IPS DF 6.9 (cell line): ENCODE data around the gene MCOLN1.

Experiments used
- DNase-seq: peaks from one replicate; pipeline ENCODE4 v3.0.0-alpha.2; 2013; ENCODE audit warnings: low read depth, low spot score
- H3K27ac ChIP-seq: one replicate; pipeline ENCODE4 v1.5.1; 2013; ENCODE audit warnings: low read length, control low read depth
- H3K27me3 ChIP-seq: 2 replicates; pipeline ENCODE4 v1.6.1; 2013; ENCODE audit warnings: mild to moderate bottlenecking, low read length; ENCODE audit not compliant: control insufficient read depth, insufficient read depth
- H3K36me3 ChIP-seq: 2 replicates; pipeline ENCODE4 v1.6.1; 2013; ENCODE audit warnings: low read length; ENCODE audit not compliant: control insufficient read depth, insufficient read depth
- H3K4me1 ChIP-seq: 2 replicates; pipeline ENCODE4 v1.6.1; 2013; ENCODE audit warnings: low read length; ENCODE audit not compliant: control insufficient read depth, insufficient read depth
- H3K4me3 ChIP-seq: 2 replicates; pipeline ENCODE4 v1.5.1; 2013; ENCODE audit warnings: mild to moderate bottlenecking, low read length
- H3K9me3 ChIP-seq: 2 replicates; pipeline ENCODE4 v1.6.1; 2013; ENCODE audit warnings: low read length, inconsistent platforms; ENCODE audit not compliant: control insufficient read depth, insufficient read depth
- WGBS: extraction: QIAGEN DNeasy Blood & Tissue Kit; methylation state at CpG from one replicate; pipeline ENCODE4 v1.1.7; 2013; ENCODE audit warnings: mixed read lengths, missing lambda C conversion rate; ENCODE audit not compliant: insufficient read length, insufficient coverage; 5-methylcytosine and 5-hydroxymethylcytosine counted together

MCOLN1 gene

DNA sequence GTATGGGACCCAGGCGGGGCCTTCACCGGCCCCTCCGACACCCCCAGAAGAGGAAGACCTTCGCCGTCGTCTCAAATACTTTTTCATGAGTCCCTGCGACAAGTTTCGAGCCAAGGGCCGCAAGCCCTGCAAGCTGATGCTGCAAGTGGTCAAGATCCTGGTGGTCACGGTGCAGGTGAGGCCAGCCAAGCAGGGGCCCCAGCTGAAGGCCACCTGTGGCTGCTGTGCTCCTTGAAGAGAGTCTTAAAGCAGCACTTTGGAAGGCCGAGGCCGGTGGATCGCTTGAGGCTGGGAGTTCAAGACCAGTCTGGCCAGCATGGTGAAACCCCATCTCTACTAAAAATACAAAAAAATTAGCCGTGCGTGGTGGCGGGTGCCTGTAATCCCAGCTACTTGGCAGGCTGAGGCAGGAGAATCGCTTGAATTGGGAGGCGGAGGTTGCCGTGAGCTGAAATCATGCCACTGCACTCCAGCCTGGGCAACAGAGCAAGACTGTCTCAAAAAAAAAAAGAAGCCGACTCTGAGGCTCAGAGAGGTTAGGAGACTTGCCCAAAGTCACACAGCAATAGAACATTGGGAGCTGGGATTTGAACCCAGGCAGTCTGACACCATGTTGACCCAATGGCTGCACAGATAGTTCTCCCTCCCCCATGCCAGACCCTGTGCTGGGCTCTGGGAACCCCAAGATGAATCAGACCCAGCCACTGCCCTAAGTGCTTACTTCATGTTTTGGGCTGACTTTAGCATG lies 2.7 kb downstream of the MCOLN1 start:
- Histone ChIP-seq H3K27me3 (no peaks in the 10 kb centered on the region), H3K4me1 (peaks cover 1% of the 10 kb centered on the region; the same call in 1 of the 2 replicates), H3K27ac (no peak overlapping the region), H3K9me3 (no peaks in the 10 kb centered on the region), H3K36me3 (peaks cover 10% of the 10 kb centered on the region; the same call in 1 of the 2 replicates), H3K4me3 (no peak overlapping the region)
- WGBS: no CpG with 5 or more reads among the region's 20 CpGs
- DNase-seq: no peak

DNA sequence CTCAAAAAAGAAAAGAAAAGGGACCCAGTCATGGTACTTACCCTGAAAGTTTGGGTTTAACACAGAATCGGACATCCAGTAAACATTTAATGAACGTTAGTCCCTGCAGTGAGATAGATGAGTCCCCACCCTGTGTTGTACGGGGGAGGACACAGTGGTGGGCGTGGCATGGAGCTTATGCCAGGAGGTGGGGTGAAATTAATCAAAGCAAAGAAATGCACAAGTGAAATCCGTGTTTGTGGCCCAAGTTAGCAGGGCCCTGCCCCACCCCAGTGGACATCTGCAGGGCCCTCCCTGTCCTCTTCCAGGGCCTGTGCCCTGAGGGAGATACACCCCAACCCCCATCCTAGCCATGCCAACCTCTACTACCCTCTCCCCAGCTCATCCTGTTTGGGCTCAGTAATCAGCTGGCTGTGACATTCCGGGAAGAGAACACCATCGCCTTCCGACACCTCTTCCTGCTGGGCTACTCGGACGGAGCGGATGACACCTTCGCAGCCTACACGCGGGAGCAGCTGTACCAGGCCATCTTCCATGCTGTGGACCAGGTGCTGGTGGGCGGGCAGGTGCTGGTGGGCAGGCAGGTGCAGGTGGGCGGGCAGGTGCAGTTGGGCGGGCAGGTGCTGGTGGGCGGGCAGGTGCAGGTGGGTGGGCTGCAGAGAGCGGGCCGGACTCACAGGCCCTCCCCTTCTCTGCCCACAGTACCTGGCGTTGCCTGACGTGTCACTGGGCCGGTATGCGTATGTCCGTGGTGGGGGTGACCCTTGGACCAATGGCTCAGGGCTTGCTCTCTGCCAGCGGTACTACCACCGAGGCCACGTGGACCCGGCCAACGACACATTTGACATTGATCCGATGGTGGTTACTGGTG lies 3.9 kb downstream of the MCOLN1 start:
- no peak overlapping the region for H3K27ac ChIP-seq
- no peaks in the 10 kb centered on the region for H3K9me3 ChIP-seq
- DNase-seq: no peak
- no CpG with 5 or more reads among the region's 31 CpGs for WGBS
- no peaks in the 10 kb centered on the region for H3K27me3 ChIP-seq
- peaks cover 1% of the 10 kb centered on the region; the same call in 1 of the 2 replicates for H3K4me1 ChIP-seq
- H3K36me3 ChIP-seq: peaks cover 9% of the 10 kb centered on the region; the same call in 1 of the 2 replicates
- no peak overlapping the region for H3K4me3 ChIP-seq

DNA sequence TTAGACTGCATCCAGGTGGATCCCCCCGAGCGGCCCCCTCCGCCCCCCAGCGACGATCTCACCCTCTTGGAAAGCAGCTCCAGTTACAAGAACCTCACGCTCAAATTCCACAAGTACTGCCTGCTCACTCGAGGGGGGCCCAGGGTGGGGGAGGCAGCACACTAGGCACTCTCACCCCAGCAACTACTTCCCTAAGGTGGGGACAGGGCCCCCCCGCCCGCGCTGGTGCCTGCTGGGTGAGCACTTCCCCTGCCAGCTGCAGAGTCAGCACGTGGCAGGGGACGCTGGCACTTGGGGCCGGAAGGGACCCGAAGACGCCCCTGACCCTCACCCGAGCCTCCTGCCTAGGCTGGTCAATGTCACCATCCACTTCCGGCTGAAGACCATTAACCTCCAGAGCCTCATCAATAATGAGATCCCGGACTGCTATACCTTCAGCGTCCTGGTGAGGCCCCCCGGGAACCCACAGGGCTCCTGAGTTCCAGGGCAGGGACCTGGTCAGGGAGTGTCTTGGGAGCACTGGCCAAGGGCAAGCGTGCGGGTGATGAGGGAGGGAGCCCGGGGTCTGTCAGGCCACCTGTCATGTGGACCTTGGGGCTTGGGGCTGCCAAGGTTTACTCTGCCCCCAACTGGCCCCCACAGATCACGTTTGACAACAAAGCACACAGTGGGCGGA lies 5.2 kb downstream of the MCOLN1 start:
- H3K27me3 ChIP-seq: no peaks in the 10 kb centered on the region
- no CpG with 5 or more reads among the region's 25 CpGs for WGBS
- no peaks in the 10 kb centered on the region for H3K9me3 ChIP-seq
- H3K4me1 ChIP-seq: peaks cover 1% of the 10 kb centered on the region; the same call in 1 of the 2 replicates
- peaks cover 9% of the 10 kb centered on the region; the same call in 1 of the 2 replicates for H3K36me3 ChIP-seq
- no peak for DNase-seq
- no peak overlapping the region for H3K4me3 ChIP-seq
- no peak overlapping the region for H3K27ac ChIP-seq

DNA sequence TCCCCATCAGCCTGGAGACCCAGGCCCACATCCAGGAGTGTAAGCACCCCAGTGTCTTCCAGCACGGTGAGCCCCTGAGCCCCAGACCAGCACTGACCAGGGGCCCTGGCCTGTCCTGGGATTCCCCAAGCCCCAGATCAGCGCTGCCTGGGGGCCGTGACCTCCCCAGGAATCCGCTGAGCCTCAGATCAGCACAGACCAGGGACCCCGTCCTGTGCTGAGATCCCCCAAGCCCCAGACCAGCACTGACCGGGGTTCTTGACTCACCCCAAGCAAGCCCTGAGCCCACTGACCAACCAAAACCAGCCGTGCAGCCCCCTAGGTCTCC lies 5.7 kb downstream of the MCOLN1 start:
- Histone ChIP-seq H3K36me3 (peaks cover 9% of the 10 kb centered on the region; the same call in 1 of the 2 replicates), H3K4me3 (no peak overlapping the region), H3K4me1 (peaks cover 1% of the 10 kb centered on the region; the same call in 1 of the 2 replicates), H3K9me3 (no peaks in the 10 kb centered on the region), H3K27me3 (no peaks in the 10 kb centered on the region), H3K27ac (no peak overlapping the region)
- DNase-seq: no peak
- whole genome bisulfite sequencing: no CpG with 5 or more reads among the region's 7 CpGs

DNA sequence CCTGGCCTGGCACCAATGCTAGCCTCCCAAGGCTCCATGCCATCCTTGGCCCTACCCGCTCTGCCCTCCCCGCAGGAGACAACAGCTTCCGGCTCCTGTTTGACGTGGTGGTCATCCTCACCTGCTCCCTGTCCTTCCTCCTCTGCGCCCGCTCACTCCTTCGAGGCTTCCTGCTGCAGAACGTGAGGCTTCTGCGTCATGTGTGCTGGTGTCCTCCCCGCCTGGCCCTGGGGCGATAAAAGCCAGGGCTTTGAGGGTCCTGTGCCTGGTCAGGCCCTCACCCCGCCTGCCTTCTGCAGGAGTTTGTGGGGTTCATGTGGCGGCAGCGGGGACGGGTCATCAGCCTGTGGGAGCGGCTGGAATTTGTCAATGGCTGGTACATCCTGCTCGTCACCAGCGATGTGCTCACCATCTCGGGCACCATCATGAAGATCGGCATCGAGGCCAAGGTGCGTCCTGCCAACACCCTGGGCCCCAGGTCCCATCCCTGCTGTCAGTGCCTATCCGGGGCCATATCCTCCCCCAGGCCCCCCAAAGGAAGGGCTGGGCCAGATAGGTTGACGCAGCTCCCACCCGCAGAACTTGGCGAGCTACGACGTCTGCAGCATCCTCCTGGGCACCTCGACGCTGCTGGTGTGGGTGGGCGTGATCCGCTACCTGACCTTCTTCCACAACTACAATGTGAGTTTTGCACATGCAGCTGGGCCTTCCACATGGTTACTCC lies 6.3 kb downstream of the MCOLN1 start:
- Histone ChIP-seq H3K36me3 (peaks cover 9% of the 10 kb centered on the region; the same call in 1 of the 2 replicates), H3K9me3 (no peaks in the 10 kb centered on the region), H3K4me1 (no peaks in the 10 kb centered on the region; the same call in 1 of the 2 replicates), H3K4me3 (no peak overlapping the region), H3K27ac (no peak overlapping the region), H3K27me3 (no peaks in the 10 kb centered on the region)
- no peak for DNase-seq
- WGBS: no CpG with 5 or more reads among the region's 32 CpGs

DNA sequence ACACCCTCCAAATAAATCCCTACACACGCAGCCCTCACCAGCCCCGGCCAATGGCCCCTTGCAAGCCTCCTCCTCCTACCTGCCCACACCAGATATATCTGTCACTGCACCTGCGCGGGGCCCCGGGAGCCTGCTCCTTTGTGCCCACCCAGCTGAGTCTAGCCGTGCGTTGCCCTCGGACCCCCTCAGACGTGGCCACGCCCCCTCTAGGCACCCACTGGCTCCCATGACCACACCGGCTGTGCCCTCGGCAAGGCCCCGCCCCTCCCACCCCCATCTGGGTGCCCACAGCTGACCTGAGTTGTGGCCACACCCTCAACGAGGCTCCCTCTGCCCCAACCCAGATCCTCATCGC lies 6.8 kb downstream of the MCOLN1 start:
- H3K4me1 ChIP-seq: no peaks in the 10 kb centered on the region; the same call in 1 of the 2 replicates
- no CpG with 5 or more reads among the region's 15 CpGs for WGBS
- peaks cover 9% of the 10 kb centered on the region; the same call in 1 of the 2 replicates for H3K36me3 ChIP-seq
- H3K27me3 ChIP-seq: no peaks in the 10 kb centered on the region
- no peaks in the 10 kb centered on the region for H3K9me3 ChIP-seq
- H3K27ac ChIP-seq: no peak overlapping the region
- H3K4me3 ChIP-seq: no peak overlapping the region
- DNase-seq: no peak

- no peaks in the 10 kb centered on the region for H3K27me3 ChIP-seq
These were observed 7.4 kb downstream of the MCOLN1 start for GRCh38 chr19:7529610-7530490.

DNA sequence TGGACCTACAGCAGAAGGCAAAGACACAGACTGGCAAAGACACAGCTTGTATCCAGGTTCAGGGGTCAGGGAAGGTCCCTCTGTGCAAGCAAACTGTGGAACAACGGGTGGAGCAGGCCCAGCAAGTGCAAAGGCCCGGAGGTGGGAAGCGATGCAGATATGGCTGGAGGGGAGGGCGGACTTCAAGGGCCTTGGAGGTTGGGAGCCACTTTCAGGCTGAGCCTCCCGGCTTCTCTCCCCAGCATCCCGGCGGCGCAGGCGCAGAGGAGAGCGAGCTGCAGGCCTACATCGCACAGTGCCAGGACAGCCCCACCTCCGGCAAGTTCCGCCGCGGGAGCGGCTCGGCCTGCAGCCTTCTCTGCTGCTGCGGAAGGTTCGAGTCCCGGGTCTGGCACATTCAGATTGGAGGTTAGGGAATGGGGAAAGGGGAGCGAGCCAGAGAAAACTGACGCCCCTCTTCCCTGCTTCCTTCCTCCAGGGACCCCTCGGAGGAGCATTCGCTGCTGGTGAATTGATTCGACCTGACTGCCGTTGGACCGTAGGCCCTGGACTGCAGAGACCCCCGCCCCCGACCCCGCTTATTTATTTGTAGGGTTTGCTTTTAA lies 11.0 kb downstream of the MCOLN1 start:
- Histone ChIP-seq H3K4me3 (peak overlapping the region; percentile 52; the same call in 1 of the 2 replicates), H3K27me3 (no peaks in the 10 kb centered on the region), H3K4me1 (no peaks in the 10 kb centered on the region; the same call in 1 of the 2 replicates), H3K36me3 (peaks cover 2% of the 10 kb centered on the region; the same call in 1 of the 2 replicates), H3K9me3 (no peaks in the 10 kb centered on the region), H3K27ac (no peak overlapping the region)
- no peak for DNase-seq
- no CpG with 5 or more reads among the region's 30 CpGs for WGBS

More at GRCh38 chr19:7529610-7530490, 7.4 kb downstream of the MCOLN1 start:
- no CpG with 5 or more reads among the region's 33 CpGs for WGBS
- no peak for DNase-seq
- no peaks in the 10 kb centered on the region; the same call in 1 of the 2 replicates for H3K4me1 ChIP-seq
- H3K4me3 ChIP-seq: no peak overlapping the region
- no peak overlapping the region for H3K27ac ChIP-seq
- peaks cover 9% of the 10 kb centered on the region; the same call in 1 of the 2 replicates for H3K36me3 ChIP-seq
- no peaks in the 10 kb centered on the region for H3K9me3 ChIP-seq

DNA sequence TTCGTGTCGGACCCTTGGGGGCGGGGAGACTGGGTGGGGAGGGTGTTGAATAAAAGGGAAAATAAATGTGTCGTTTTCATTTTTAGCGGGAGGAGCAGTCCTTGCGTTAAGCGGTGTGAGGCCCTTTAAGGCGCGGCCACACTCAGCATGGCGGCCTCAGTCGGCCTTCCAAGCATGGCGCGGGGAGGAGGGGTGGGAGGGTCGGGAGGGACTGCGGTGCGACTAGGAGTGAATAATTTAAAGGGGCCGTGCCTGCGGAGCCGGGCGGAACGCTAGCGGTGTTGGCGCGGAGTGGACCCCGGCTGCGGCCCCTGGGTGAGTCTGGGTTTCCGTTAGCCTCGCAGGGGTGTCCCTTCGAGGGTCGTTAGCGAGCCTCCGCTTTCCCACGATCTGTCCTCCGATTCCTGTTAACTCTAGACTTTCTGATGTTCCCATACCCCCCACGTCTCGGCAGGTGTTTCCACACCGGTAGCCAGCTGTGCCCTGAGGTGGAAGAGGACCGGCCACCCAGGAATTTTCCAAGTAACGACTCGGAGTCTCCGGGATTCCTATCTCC lies 11.6 kb downstream of the MCOLN1 start:
- H3K4me3 ChIP-seq: peak overlapping the region; percentile 52; the same call in 1 of the 2 replicates

More for the DNA sequence above, 11.6 kb downstream of the MCOLN1 start:
- Histone ChIP-seq H3K4me1 (no peaks in the 10 kb centered on the region), H3K27ac (no peak overlapping the region), H3K9me3 (no peaks in the 10 kb centered on the region), H3K36me3 (peaks cover 1% of the 10 kb centered on the region; the same call in 1 of the 2 replicates), H3K27me3 (no peaks in the 10 kb centered on the region)
- no CpG with 5 or more reads among the region's 41 CpGs for WGBS
- no peak for DNase-seq
